HG02678 (cell line): ENCODE measurements around the gene TENM3.
"Not testable (repeated sequence)": the region's sequence is repeated elsewhere in the genome, so short reads cannot be mapped to it uniquely, and the experiment has no call there.

ENCODE experiments used
- ATAC-seq: cut with Tn5 transposase; IDR thresholded peaks from one replicate; pipeline ENCODE4 v1.9.1; 2021; ENCODE audit warnings: mild to moderate bottlenecking, moderate library complexity; ENCODE audit not compliant: unreplicated experiment

Gene TENM3

GRCh38 chr4:182225257-182225852, 17.8 kb upstream of the TENM3 start:
- no peak for ATAC-seq

GRCh38 chr4:182227611-182228010, 15.6 kb upstream of the TENM3 start:
- no peak for ATAC-seq

- no peak for ATAC-seq
Measured at GRCh38 chr4:182228991-182229577, 14.1 kb upstream of the TENM3 start.

- no peak for ATAC-seq
Measured at GRCh38 chr4:182230256-182230655, 12.9 kb upstream of the TENM3 start.

GRCh38 chr4:182231080-182231479, 12.1 kb upstream of the TENM3 start:
- no peak for ATAC-seq

GRCh38 chr4:182231496-182231895, 11.7 kb upstream of the TENM3 start:
- no peak for ATAC-seq

GRCh38 chr4:182233310-182234090, 9.7 kb upstream of the TENM3 start:
- ATAC-seq: no peak

GRCh38 chr4:182235021-182235795, 8.0 kb upstream of the TENM3 start:
- ATAC-seq: no peak

- ATAC-seq: no peak
Measured at GRCh38 chr4:182236186-182236585, 7.0 kb upstream of the TENM3 start.

GRCh38 chr4:182237010-182237409, 6.2 kb upstream of the TENM3 start:
- ATAC-seq: not testable (repeated sequence)

- no peak for ATAC-seq
Measured at GRCh38 chr4:182238355-182238931, 4.8 kb upstream of the TENM3 start.

GRCh38 chr4:182240161-182241130, 2.8 kb upstream of the TENM3 start:
- no peak for ATAC-seq

- ATAC-seq: not testable (repeated sequence)
Measured at GRCh38 chr4:182242260-182242659, 942 bp upstream of the TENM3 start.

- ATAC-seq: no peak
Measured at GRCh38 chr4:182242787-182243186, 415 bp upstream of the TENM3 start.

- no peak for ATAC-seq
Measured at GRCh38 chr4:182245041-182245440, 1.8 kb downstream of the TENM3 start.

- ATAC-seq: no peak
Measured at GRCh38 chr4:182245541-182246215, 2.5 kb downstream of the TENM3 start.

- no peak for ATAC-seq
Measured at GRCh38 chr4:182246401-182247205, 3.4 kb downstream of the TENM3 start.

GRCh38 chr4:182248295-182248694, 5.1 kb downstream of the TENM3 start:
- no peak for ATAC-seq

- no peak for ATAC-seq
Measured at GRCh38 chr4:182250446-182250845, 7.2 kb downstream of the TENM3 start.
